C4-2B (cell line): Measurements from ENCODE around the gene AMMECR1L.

ENCODE experiments used
- ZFX ChIP-seq: fragments of 450-650 bp; IDR thresholded peaks from 2 replicates; pipeline ENCODE4 v1.6.1; 2017
- TF ChIP-seq, protein P1 (sequence below): fragments of 450-650 bp; conservative IDR thresholded peaks from 2 replicates; pipeline ENCODE4 v1.5.1; 2017; ENCODE audit warnings: mild to moderate bottlenecking

GRCh38 chr2:127877136-127877535 is 8.6 kb downstream of the AMMECR1L start:
- TF ChIP-seq, protein P1, sequence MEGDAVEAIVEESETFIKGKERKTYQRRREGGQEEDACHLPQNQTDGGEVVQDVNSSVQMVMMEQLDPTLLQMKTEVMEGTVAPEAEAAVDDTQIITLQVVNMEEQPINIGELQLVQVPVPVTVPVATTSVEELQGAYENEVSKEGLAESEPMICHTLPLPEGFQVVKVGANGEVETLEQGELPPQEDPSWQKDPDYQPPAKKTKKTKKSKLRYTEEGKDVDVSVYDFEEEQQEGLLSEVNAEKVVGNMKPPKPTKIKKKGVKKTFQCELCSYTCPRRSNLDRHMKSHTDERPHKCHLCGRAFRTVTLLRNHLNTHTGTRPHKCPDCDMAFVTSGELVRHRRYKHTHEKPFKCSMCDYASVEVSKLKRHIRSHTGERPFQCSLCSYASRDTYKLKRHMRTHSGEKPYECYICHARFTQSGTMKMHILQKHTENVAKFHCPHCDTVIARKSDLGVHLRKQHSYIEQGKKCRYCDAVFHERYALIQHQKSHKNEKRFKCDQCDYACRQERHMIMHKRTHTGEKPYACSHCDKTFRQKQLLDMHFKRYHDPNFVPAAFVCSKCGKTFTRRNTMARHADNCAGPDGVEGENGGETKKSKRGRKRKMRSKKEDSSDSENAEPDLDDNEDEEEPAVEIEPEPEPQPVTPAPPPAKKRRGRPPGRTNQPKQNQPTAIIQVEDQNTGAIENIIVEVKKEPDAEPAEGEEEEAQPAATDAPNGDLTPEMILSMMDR = no peak
- no peak for TF ChIP-seq ZFX
